Measurements from ENCODE around the gene DUSP28. TPM values are rescaled to one million over a fixed set of nuclear protein-coding genes. Genes with fewer than 3 reads are reported as not detected.
A peak's percentile ranks its signal among the peaks of the same experiment; 100 is the strongest.

The DUSP28 gene
- total and polyA plus RNA-seq, 10 of the 15 experiments (the other 5 are each of a cell fraction or from before 2014, with no cell fraction given): 2.5 to 12.5 (median 6.4) TPM

DNA sequence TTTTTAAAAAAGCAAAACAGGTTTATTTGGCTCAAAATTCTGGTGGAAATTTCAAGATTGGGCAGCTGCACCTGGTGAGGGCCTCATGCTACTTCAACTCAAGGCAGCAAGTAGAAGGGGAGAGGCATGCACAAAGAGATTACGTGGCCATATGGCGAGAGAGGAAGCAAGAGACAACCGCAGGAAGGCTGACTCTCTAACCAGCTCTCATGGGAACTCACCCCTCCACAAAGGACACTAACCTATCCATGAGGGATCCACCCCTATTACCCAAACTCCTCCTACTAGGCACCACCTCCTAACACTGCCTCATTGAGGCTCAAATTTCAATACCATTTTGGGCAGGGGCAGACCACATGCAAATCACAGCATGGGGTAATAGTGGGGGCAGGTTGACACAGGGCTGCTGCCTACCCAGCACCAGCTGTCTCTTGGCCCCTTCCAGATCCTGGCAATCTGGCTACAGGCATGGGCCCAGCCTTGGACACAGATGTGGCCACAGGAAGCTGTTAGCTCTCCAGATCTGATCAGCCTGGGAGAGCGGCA lies 24.4 kb downstream of the DUSP28 start (continued):
- TF ChIP-seq, protein P1, sequence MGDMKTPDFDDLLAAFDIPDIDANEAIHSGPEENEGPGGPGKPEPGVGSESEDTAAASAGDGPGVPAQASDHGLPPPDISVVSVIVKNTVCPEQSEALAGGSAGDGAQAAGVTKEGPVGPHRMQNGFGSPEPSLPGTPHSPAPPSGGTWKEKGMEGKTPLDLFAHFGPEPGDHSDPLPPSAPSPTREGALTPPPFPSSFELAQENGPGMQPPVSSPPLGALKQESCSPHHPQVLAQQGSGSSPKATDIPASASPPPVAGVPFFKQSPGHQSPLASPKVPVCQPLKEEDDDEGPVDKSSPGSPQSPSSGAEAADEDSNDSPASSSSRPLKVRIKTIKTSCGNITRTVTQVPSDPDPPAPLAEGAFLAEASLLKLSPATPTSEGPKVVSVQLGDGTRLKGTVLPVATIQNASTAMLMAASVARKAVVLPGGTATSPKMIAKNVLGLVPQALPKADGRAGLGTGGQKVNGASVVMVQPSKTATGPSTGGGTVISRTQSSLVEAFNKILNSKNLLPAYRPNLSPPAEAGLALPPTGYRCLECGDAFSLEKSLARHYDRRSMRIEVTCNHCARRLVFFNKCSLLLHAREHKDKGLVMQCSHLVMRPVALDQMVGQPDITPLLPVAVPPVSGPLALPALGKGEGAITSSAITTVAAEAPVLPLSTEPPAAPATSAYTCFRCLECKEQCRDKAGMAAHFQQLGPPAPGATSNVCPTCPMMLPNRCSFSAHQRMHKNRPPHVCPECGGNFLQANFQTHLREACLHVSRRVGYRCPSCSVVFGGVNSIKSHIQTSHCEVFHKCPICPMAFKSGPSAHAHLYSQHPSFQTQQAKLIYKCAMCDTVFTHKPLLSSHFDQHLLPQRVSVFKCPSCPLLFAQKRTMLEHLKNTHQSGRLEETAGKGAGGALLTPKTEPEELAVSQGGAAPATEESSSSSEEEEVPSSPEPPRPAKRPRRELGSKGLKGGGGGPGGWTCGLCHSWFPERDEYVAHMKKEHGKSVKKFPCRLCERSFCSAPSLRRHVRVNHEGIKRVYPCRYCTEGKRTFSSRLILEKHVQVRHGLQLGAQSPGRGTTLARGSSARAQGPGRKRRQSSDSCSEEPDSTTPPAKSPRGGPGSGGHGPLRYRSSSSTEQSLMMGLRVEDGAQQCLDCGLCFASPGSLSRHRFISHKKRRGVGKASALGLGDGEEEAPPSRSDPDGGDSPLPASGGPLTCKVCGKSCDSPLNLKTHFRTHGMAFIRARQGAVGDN (IDR thresholded peaks at IDR 0.05): peak; percentile 96
- TF ChIP-seq PAX5 (IDR thresholded peaks at IDR 0.05; ENCODE audit: borderline replicate concordance, low read depth, low read length): peak; percentile 59; the same call in 1 of the 2 replicates
- TF ChIP-seq BACH1 (IDR thresholded peaks at IDR 0.05; ENCODE audit: borderline replicate concordance): no peak
- no peak for TF ChIP-seq ASH2L (IDR thresholded peaks at IDR 0.05; ENCODE audit: borderline replicate concordance, low read depth)
- no peak for TF ChIP-seq SMAD1 (IDR thresholded peaks at IDR 0.05; ENCODE audit: low read depth, partially characterized antibody)
- TF ChIP-seq CEBPB (IDR thresholded peaks at IDR 0.05; ENCODE audit: borderline replicate concordance in 1 of 2, low read depth in 2 of 2, low read length in 2 of 2): no peak
- TF ChIP-seq, protein P2, sequence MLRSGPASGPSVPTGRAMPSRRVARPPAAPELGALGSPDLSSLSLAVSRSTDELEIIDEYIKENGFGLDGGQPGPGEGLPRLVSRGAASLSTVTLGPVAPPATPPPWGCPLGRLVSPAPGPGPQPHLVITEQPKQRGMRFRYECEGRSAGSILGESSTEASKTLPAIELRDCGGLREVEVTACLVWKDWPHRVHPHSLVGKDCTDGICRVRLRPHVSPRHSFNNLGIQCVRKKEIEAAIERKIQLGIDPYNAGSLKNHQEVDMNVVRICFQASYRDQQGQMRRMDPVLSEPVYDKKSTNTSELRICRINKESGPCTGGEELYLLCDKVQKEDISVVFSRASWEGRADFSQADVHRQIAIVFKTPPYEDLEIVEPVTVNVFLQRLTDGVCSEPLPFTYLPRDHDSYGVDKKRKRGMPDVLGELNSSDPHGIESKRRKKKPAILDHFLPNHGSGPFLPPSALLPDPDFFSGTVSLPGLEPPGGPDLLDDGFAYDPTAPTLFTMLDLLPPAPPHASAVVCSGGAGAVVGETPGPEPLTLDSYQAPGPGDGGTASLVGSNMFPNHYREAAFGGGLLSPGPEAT (IDR thresholded peaks at IDR 0.05; ENCODE audit: low read depth): peak; percentile 77
- peak; percentile 34; the same call in 1 of the 2 replicates for TF ChIP-seq CREM (IDR thresholded peaks at IDR 0.05; ENCODE audit: low read depth)
- TF ChIP-seq, protein P3, sequence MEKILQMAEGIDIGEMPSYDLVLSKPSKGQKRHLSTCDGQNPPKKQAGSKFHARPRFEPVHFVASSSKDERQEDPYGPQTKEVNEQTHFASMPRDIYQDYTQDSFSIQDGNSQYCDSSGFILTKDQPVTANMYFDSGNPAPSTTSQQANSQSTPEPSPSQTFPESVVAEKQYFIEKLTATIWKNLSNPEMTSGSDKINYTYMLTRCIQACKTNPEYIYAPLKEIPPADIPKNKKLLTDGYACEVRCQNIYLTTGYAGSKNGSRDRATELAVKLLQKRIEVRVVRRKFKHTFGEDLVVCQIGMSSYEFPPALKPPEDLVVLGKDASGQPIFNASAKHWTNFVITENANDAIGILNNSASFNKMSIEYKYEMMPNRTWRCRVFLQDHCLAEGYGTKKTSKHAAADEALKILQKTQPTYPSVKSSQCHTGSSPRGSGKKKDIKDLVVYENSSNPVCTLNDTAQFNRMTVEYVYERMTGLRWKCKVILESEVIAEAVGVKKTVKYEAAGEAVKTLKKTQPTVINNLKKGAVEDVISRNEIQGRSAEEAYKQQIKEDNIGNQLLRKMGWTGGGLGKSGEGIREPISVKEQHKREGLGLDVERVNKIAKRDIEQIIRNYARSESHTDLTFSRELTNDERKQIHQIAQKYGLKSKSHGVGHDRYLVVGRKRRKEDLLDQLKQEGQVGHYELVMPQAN (conservative IDR thresholded peaks at IDR 0.05): no peak
- peak; percentile 31 to 67; a peak in 2 of 4 replicates for TF ChIP-seq BHLHE40 (IDR thresholded peaks at IDR 0.05; ENCODE audit: borderline replicate concordance in 1 of 2, low read depth in 2 of 2, low read length in 1 of 2)
- TF ChIP-seq, protein P4, sequence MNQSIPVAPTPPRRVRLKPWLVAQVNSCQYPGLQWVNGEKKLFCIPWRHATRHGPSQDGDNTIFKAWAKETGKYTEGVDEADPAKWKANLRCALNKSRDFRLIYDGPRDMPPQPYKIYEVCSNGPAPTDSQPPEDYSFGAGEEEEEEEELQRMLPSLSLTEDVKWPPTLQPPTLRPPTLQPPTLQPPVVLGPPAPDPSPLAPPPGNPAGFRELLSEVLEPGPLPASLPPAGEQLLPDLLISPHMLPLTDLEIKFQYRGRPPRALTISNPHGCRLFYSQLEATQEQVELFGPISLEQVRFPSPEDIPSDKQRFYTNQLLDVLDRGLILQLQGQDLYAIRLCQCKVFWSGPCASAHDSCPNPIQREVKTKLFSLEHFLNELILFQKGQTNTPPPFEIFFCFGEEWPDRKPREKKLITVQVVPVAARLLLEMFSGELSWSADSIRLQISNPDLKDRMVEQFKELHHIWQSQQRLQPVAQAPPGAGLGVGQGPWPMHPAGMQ (IDR thresholded peaks at IDR 0.05; ENCODE audit: borderline replicate concordance): no peak
- TF ChIP-seq POLR2AphosphoS2 (IDR thresholded peaks at IDR 0.05; ENCODE audit: low read depth, low read length): 0 out of 2 replicates have a peak, but pooled peaks have one; percentile 43
- peak; percentile 35; the same call in 1 of the 2 replicates for TF ChIP-seq EED (IDR thresholded peaks at IDR 0.05; ENCODE audit: low read depth)
- no peak; the same call in 1 of the 2 replicates for TF ChIP-seq ZNF207 (IDR thresholded peaks at IDR 0.05; ENCODE audit: borderline replicate concordance)
- TF ChIP-seq STAT3 (IDR thresholded peaks at IDR 0.05; ENCODE audit: low read depth, low read length): no peak
- TF ChIP-seq FOS (IDR thresholded peaks at IDR 0.05; ENCODE audit: borderline replicate concordance, extremely low read depth, insufficient read length): no peak
- no peak for TF ChIP-seq NFIC (IDR thresholded peaks at IDR 0.05; ENCODE audit: low read depth, low read length)
- TF ChIP-seq, protein P5, sequence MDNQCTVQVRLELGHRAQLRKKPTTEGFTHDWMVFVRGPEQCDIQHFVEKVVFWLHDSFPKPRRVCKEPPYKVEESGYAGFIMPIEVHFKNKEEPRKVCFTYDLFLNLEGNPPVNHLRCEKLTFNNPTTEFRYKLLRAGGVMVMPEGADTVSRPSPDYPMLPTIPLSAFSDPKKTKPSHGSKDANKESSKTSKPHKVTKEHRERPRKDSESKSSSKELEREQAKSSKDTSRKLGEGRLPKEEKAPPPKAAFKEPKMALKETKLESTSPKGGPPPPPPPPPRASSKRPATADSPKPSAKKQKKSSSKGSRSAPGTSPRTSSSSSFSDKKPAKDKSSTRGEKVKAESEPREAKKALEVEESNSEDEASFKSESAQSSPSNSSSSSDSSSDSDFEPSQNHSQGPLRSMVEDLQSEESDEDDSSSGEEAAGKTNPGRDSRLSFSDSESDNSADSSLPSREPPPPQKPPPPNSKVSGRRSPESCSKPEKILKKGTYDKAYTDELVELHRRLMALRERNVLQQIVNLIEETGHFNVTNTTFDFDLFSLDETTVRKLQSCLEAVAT (IDR thresholded peaks at IDR 0.05): 0 out of 2 replicates have a peak, but pooled peaks have one; percentile 65
- TF ChIP-seq CHD1 (IDR thresholded peaks at IDR 0.05; ENCODE audit: low read depth, low read length): no peak
